SW480 (cell line): ENCODE measurements around the gene ZNF792.
"Not testable (repeated sequence)": the region's sequence is repeated elsewhere in the genome, so short reads cannot be mapped to it uniquely, and the experiment has no call there.

Experiments used
- DNase-seq: peaks from one replicate; pipeline ENCODE4 v3.0.0-alpha.2; 2016; ENCODE audit warnings: low spot score

ZNF792 gene

DNA sequence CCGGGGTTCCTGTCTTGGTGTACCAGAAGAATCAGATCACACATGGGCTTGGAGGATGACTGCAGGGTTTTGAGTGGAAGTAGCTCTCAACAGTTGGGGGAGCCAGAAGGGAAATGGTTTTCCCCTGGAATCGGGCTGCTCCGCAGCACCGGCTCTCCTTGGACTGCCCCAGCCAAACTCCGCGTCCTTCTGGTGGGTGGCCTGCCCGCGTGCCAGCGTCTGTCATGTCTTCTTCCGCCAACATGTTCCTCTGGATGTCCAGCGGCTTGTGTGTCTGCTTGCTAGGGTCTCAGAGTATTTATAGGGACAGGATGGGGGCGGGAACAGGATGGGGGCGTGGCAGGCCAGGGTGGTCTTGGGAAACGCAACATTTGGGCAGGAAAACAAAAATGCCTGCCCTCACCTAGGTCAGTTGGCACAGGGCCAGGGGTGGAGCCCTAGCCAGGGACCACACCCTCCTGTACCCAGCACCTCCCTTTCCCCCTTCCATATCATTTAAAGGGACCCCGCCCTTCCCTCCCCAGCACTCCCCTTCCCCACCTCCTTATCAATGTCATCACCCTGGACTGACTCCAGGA, 38.7 kb downstream of the ZNF792 start:
- DNase-seq, result no peak

- not testable (repeated sequence) for DNase-seq
Observed at GRCh38 chr19:34920090-34920786, 43.8 kb downstream of the ZNF792 start.

DNA sequence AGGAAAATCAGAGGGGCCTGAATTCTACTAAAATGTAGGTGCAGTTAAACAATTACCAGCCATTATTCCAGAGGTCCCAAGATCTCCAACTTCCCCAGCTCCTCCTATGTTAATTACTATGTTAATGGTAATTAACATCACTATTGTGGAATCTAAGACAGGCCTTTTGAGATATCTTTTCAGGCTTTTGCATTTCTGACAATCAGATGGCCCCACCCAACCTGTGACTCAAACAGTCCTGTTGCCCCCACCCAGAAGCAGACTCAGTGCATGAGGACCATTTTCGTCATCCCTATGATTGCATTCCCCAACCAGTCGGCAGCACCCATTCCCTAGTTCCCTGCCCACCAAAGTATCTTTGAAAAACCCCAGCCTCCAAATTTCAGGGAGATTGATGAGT, 45.8 kb downstream of the ZNF792 start:
- no peak for DNase-seq

- not testable (repeated sequence) for DNase-seq
Observed at GRCh38 chr19:34917144-34917543, 46.9 kb downstream of the ZNF792 start.

- no peak for DNase-seq
Observed at GRCh38 chr19:34910770-34911169, 53.3 kb downstream of the ZNF792 start.
